ENCODE measurements around the gene LENEP. TPM values are rescaled to one million over a fixed set of nuclear protein-coding genes. Genes with fewer than 3 reads are reported as not detected.

The LENEP gene
- total RNA-seq, 1 experiment from 2014 or later: 0.42 TPM

DNA sequence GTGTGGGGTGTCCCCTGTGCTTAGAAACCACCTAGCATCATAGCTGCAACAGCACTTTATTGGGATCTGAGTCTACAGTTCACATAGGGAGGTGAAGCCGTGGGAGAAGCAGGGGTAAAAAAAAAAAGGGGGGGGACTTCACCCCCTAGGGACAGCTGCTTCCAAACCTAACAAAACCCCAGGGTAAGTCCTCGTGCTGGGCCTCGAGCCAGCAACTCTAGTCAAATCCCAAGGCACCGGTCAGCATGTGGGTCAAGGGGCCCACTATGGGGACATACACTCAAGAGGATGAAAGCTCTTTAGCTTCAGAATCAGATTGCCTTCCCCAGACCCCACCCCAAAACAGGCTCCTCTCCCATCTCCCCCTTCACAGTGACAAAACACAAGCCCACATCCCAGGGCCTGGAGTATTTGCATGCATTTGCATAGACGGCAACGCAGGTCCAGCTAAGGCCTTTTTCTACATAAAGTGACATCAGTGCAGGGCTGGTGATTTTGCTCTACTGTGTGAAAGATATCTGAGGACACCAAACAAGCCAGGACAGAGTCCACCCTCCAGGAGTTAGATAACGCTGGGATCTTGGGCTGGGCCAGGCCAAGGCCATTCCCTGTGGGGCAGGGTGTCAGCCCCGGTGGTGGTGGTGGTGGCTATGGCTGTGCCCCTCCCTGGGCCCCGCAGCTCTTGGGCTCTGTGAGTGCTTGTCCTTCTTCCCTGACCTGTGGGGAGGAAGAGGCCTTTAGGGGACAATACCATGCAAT, 48.8 kb upstream of the LENEP start:
- no peak overlapping the region for H3K4me2 ChIP-seq (ENCODE audit: low read length)
- no peak overlapping the region for H3K9ac ChIP-seq (ENCODE audit: low read length)
- H4K20me1 ChIP-seq (ENCODE audit: insufficient read depth): no peaks in the 10 kb centered on the region
- no peak overlapping the region for H3K4me3 ChIP-seq (replicated peaks in 1 of 2; ENCODE audit: low read depth in 1 of 2, low read length in 2 of 2)
- H3K9me2 ChIP-seq (ENCODE audit: insufficient read depth): no peaks in the 10 kb centered on the region
- CTCF ChIA-PET: interaction anchor here (0.7 to 1.4 kb wide), 7 partner anchors 21 to 462 kb away, joined by 3 read pairs; partner anchors contain the start of gene ADAM15
- TF ChIP-seq, protein P1, sequence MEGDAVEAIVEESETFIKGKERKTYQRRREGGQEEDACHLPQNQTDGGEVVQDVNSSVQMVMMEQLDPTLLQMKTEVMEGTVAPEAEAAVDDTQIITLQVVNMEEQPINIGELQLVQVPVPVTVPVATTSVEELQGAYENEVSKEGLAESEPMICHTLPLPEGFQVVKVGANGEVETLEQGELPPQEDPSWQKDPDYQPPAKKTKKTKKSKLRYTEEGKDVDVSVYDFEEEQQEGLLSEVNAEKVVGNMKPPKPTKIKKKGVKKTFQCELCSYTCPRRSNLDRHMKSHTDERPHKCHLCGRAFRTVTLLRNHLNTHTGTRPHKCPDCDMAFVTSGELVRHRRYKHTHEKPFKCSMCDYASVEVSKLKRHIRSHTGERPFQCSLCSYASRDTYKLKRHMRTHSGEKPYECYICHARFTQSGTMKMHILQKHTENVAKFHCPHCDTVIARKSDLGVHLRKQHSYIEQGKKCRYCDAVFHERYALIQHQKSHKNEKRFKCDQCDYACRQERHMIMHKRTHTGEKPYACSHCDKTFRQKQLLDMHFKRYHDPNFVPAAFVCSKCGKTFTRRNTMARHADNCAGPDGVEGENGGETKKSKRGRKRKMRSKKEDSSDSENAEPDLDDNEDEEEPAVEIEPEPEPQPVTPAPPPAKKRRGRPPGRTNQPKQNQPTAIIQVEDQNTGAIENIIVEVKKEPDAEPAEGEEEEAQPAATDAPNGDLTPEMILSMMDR (IDR thresholded peaks at IDR 0.05 in 2 of 3, conservative IDR thresholded peaks at IDR 0.05 in 1 of 3; ENCODE audit: borderline replicate concordance in 1 of 3, insufficient read depth in 1 of 3, low read depth in 2 of 3, low read length in 2 of 3): no peak
- TF ChIP-seq RAD21 (IDR thresholded peaks at IDR 0.05; ENCODE audit: low read depth): no peak
- TF ChIP-seq SIN3A (IDR thresholded peaks at IDR 0.05; ENCODE audit: low read depth): no peak
- TF ChIP-seq, protein P2, sequence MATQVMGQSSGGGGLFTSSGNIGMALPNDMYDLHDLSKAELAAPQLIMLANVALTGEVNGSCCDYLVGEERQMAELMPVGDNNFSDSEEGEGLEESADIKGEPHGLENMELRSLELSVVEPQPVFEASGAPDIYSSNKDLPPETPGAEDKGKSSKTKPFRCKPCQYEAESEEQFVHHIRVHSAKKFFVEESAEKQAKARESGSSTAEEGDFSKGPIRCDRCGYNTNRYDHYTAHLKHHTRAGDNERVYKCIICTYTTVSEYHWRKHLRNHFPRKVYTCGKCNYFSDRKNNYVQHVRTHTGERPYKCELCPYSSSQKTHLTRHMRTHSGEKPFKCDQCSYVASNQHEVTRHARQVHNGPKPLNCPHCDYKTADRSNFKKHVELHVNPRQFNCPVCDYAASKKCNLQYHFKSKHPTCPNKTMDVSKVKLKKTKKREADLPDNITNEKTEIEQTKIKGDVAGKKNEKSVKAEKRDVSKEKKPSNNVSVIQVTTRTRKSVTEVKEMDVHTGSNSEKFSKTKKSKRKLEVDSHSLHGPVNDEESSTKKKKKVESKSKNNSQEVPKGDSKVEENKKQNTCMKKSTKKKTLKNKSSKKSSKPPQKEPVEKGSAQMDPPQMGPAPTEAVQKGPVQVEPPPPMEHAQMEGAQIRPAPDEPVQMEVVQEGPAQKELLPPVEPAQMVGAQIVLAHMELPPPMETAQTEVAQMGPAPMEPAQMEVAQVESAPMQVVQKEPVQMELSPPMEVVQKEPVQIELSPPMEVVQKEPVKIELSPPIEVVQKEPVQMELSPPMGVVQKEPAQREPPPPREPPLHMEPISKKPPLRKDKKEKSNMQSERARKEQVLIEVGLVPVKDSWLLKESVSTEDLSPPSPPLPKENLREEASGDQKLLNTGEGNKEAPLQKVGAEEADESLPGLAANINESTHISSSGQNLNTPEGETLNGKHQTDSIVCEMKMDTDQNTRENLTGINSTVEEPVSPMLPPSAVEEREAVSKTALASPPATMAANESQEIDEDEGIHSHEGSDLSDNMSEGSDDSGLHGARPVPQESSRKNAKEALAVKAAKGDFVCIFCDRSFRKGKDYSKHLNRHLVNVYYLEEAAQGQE (IDR thresholded peaks at IDR 0.05; ENCODE audit: low read depth): no peak
- no peak for TF ChIP-seq ZNF274 (IDR thresholded peaks at IDR 0.05; ENCODE audit: low read depth, low read length)
- intact Hi-C loops (cut with micrococcal nuclease): loop anchor here (1.0 kb wide), 1 partner anchor 385 kb away; no protein-coding TSS in a partner anchor
- POLR2A ChIA-PET: interaction anchor here (1.3 kb wide), 1 partner anchor 11 kb away, joined by 4 read pairs; no protein-coding TSS in a partner anchor
- no peaks in the 10 kb centered on the region for H3K9me3 ChIP-seq (ENCODE audit: control insufficient read depth in 1 of 2, insufficient read depth in 1 of 2, low read depth in 1 of 2, low read length in 2 of 2)
- H3K36me3 ChIP-seq (ENCODE audit: control insufficient read depth in 1 of 2, insufficient read depth in 2 of 2, low read length in 2 of 2): no peaks in the 10 kb centered on the region
- no peak overlapping the region for H2AFZ ChIP-seq (ENCODE audit: low read depth, low read length, poor library complexity, severe bottlenecking)
- BruUV-seq (replicated peaks): no TSS peak
- peaks cover 0 to 8% of the 10 kb centered on the region in 2 experiments; a peak in 1 of 4 replicates for H3K4me1 ChIP-seq (ENCODE audit: control insufficient read depth in 1 of 2, insufficient read depth in 2 of 2, low read length in 2 of 2)
- H3K27ac ChIP-seq (ENCODE audit: low read depth, low read length): no peak overlapping the region
- no peaks in the 10 kb centered on the region for H3K79me2 ChIP-seq (ENCODE audit: insufficient read depth, low read length)
- RAD21 ChIA-PET (ENCODE audit: low non-redundant PET in 1 of 2, low total read pairs in 2 of 2, uncharacterized antibody in 2 of 2, unreplicated experiment in 2 of 2): interaction anchor here (0.5 to 1.5 kb wide), 4 partner anchors 15 to 275 kb away, joined by 3 to 5 read pairs (median 4); no protein-coding TSS in a partner anchor
- no peaks in the 10 kb centered on the region for H3K27me3 ChIP-seq (ENCODE audit: insufficient read depth, low read length)
- DNase-seq (ENCODE audit: low read depth, low spot score) (no peak), ATAC-seq (0 out of 2 replicates have a peak, but pooled peaks have one; percentile 5)

Data from HCT116 (cell line).